Heart left ventricle (tissue), 16 donors: ENCODE data around the gene SERINC3. TPM values are rescaled to one million over a fixed set of nuclear protein-coding genes. Genes with fewer than 3 reads are reported as not detected.
A peak's percentile ranks its signal among the peaks of the same experiment; 100 is the strongest.

Experiments
- ATAC-seq, 4 donors: fragments of 200-7000 bp; cut with Tn5 transposase; one replicate each; pipeline ENCODE4 v1.9.1; 2020 to 2022; ENCODE audit warnings: moderate library complexity in 4 of 4, mild to moderate bottlenecking in 3 of 4, moderate number of reproducible peaks in 1 of 4
- DNase-seq, 5 donors: peaks; one replicate each; pipeline ENCODE4 v3.0.0-alpha.2; 2020
- H3K27ac ChIP-seq, 12 donors: fragments of 200-600 bp; sonication (generic) in 4 of 12; one replicate each; pipeline versions ENCODE4 v1.5.0 to v1.8.0; 2016 to 2022; ENCODE audit warnings: mild to moderate bottlenecking in 2 of 12
- H3K27me3 ChIP-seq, 9 donors: fragments of 200-600 bp; sonication (generic) in 2 of 9; one replicate each; pipeline versions ENCODE4 v1.5.1 to v1.8.0; 2016 to 2022; ENCODE audit warnings: mild to moderate bottlenecking in 3 of 9
- H3K36me3 ChIP-seq, 9 donors: fragments of 200-600 bp; sonication (generic) in 2 of 9; one replicate each; pipeline versions ENCODE4 v1.5.0 to v1.8.0; 2018 to 2022; ENCODE audit warnings: mild to moderate bottlenecking in 2 of 9
- H3K4me1 ChIP-seq, 12 donors: fragments of 200-600 bp; sonication (generic) in 4 of 12; one replicate each; pipeline versions ENCODE4 v1.5.0 to v1.8.0; 2016 to 2022; ENCODE audit warnings: mild to moderate bottlenecking in 3 of 12
- H3K4me3 ChIP-seq, 12 donors: fragments of 200-600 bp; sonication (generic) in 4 of 12; one replicate each; pipeline versions ENCODE4 v1.5.0 to v1.8.0; 2017 to 2022; ENCODE audit warnings: mild to moderate bottlenecking in 9 of 12, moderate library complexity in 4 of 12
- H3K9me3 ChIP-seq, 12 donors: fragments of 200-600 bp; sonication (generic) in 4 of 12; one replicate each; pipeline versions ENCODE4 v1.5.0 to v1.8.0; 2016 to 2022; ENCODE audit warnings: mild to moderate bottlenecking in 1 of 12
- CTCF ChIP-seq, 12 donors: fragments of 200-600 bp; sonication (generic) in 4 of 12; IDR thresholded peaks; one replicate each; pipeline versions ENCODE4 v1.5.0 to v1.8.0; 2018 to 2022; ENCODE audit warnings: antibody characterized with exemption in 12 of 12, mild to moderate bottlenecking in 5 of 12
- POLR2A ChIP-seq, 2 donors: fragments of 450-650 bp; IDR thresholded peaks; one replicate each; pipeline ENCODE4 v1.6.1; 2017; ENCODE audit warnings: antibody characterized with exemption in 2 of 2, mild to moderate bottlenecking in 2 of 2, moderate library complexity in 2 of 2
- WGBS, 4 donors: extraction: QIAGEN DNeasy Blood & Tissue Kit in 2 of 4; methylation state at CpG; one replicate each; pipeline versions ENCODE4 v1.1.5 to v1.1.7; 2013 to 2018; 5-methylcytosine and 5-hydroxymethylcytosine counted together
- intact Hi-C, 10 donors: fragments of 100-400 bp; cut with DNase I; formaldehyde crosslinking; loops; one replicate each; pipeline versions ENCODE4 v1.11.1 to v1.14.2; 2022
- polyA plus RNA-seq, 2 donors: library from polyadenylated mRNA; stranded (reverse); fragments of 200-250 nt; gene quantifications; one replicate each; pipeline ENCODE4 v1.2.3, GENCODE V29; 2013
- total RNA-seq, 9 donors: library from RNA; depleted of rRNA in 2 of 9; stranded (reverse); fragments of >200 nt in 2 of 9; fragmentation: NEBNext Ultra II Directional in 3 of 9; extraction: Animal tissue kit (Norgen Biotek cat#: 25700) in 3 of 9; gene quantifications; one replicate each; pipeline versions ENCODE4 v1.1.0 to v1.2.4, GENCODE V29; 2016 to 2023
- donor health status: ischemic (EF 13 %, LVEDD 7.1; RV severe dilation, severe dysfunction).
- donor health status: healthy with polysubstance abuse.
- donor health status: DM: no; HTN: yes; CAD: no.
- donor health status: DM: no; HTN: no; CAD: no.
- donor health status: ischemic (EF 25% LVEDD 6.9; RV normal size, moderate dysfunction).
- donor health status: ischemic (EF 25% LVEDD 5.7; RV mildly dilated, moderate dysfunction).
- donor health status: healthy.
- donor health status: DM: yes; HTN: yes; CAD: no.
- donor health status: ischemic (EF 35%, LVEDD 5.7; RV mildly dilated, moderate dysfunction).
- donor health status: nonischemic (EF 11% LVEDD 7.7; RV severe dilation, severe dysfunction).
- donor health status: DM: yes; HTN: yes; CAD: no.
- donor health status: PGD.
- donor health status: ischemic (EF 29% LVEDD 5.4; RV normal size, mild dysfunction).
- donor health status: nonischemic (EF 23%, LVEDD 6.1; RV moderate dilation, normal function).

Gene SERINC3
- total and polyA plus RNA-seq, 11 donors, result 32.9 to 114 (median 96.2) TPM

- 55 to 72% (median 69%) methylated on average over 1 of the region's 1 CpG for WGBS, 4 donors
- DNase-seq (no peak), ATAC-seq (no peak)
- H3K9me3 ChIP-seq, result no peaks in the 10 kb centered on the region
- peaks cover 0 to 3% (median 0%) of the 10 kb centered on the region in 9 donors for H3K36me3 ChIP-seq
- H3K27ac ChIP-seq, result peak overlapping the region in 7 of 12 donors; percentile 97 to 99 (median 99)
- peaks cover 10 to 39% (median 32%) of the 10 kb centered on the region in 12 donors for H3K4me1 ChIP-seq
- no peak for TF ChIP-seq CTCF (IDR thresholded peaks at IDR 0.05)
- no peak for TF ChIP-seq POLR2A (IDR thresholded peaks at IDR 0.05)
- intact Hi-C loops, result loop anchor here in 2 of 10 donors (5.0 kb wide), 1 partner anchor 46 kb away; the partner anchor contains the start of gene TTPAL (in 2 of the 2)
- peak overlapping the region in 1 of 12 donors; percentile 79 for H3K4me3 ChIP-seq
- no peaks in the 10 kb centered on the region for H3K27me3 ChIP-seq
Observed at GRCh38 chr20:44522841-44523240, 971 bp upstream of the SERINC3 start.

- Histone ChIP-seq H3K4me3 (peak overlapping the region; percentile 68 to 92 (median 84)), H3K4me1 (peaks cover 10 to 59% (median 52%) of the 10 kb centered on the region in 12 donors), H3K27ac (peak overlapping the region in 11 of 12 donors; percentile 93 to 99 (median 98)), H3K36me3 (peaks cover 0 to 12% (median 0%) of the 10 kb centered on the region in 9 donors), H3K27me3 (no peaks in the 10 kb centered on the region), H3K9me3 (no peaks in the 10 kb centered on the region)
- no peak for ATAC-seq
- TF ChIP-seq POLR2A (IDR thresholded peaks at IDR 0.05) (no peak), CTCF (IDR thresholded peaks at IDR 0.05) (no peak)
- 45 to 60% (median 55%) methylated on average over 3 of the region's 3 CpGs for WGBS, 4 donors
- intact Hi-C loops, result loop anchor here in 2 of 10 donors (5.0 kb wide), 1 partner anchor 44 kb away; the partner anchor contains the start of gene TTPAL (in 2 of the 2)
- no peak for DNase-seq
Observed at GRCh38 chr20:44520881-44521280, 989 bp downstream of the SERINC3 start.

- H3K4me3 ChIP-seq, result no peak overlapping the region
- no peaks in the 10 kb centered on the region for H3K9me3 ChIP-seq
- peak overlapping the region in 7 of 12 donors; percentile 4 to 48 (median 33) for H3K27ac ChIP-seq
- no peak for TF ChIP-seq POLR2A (IDR thresholded peaks at IDR 0.05)
- TF ChIP-seq CTCF (IDR thresholded peaks at IDR 0.05), result no peak
- H3K4me1 ChIP-seq, result peaks cover 10 to 75% (median 62%) of the 10 kb centered on the region in 12 donors
- ATAC-seq, result no peak
- H3K27me3 ChIP-seq, result no peaks in the 10 kb centered on the region
- no peak for DNase-seq
- intact Hi-C loops, result no loop called here
- peaks cover 0 to 22% (median 5%) of the 10 kb centered on the region in 9 donors for H3K36me3 ChIP-seq
- WGBS, 4 donors, result 42 to 60% (median 48%) methylated on average over 3 of the region's 3 CpGs
Observed at GRCh38 chr20:44518248-44518647, 3.6 kb downstream of the SERINC3 start.

- intact Hi-C loops, result no loop called here
- peaks cover 0 to 30% (median 13%) of the 10 kb centered on the region in 9 donors for H3K36me3 ChIP-seq
Observed at GRCh38 chr20:44517454-44517853, 4.4 kb downstream of the SERINC3 start.

More at GRCh38 chr20:44517454-44517853, 4.4 kb downstream of the SERINC3 start:
- 64 to 70% (median 68%) methylated on average over 3 of the region's 3 CpGs for WGBS, 4 donors
- H3K4me1 ChIP-seq, result peaks cover 10 to 77% (median 62%) of the 10 kb centered on the region in 12 donors
- ATAC-seq, result no peak
- no peak overlapping the region for H3K4me3 ChIP-seq
- H3K27me3 ChIP-seq, result no peaks in the 10 kb centered on the region
- no peaks in the 10 kb centered on the region for H3K9me3 ChIP-seq
- no peak for TF ChIP-seq POLR2A (IDR thresholded peaks at IDR 0.05)
- TF ChIP-seq CTCF (IDR thresholded peaks at IDR 0.05), result no peak
- peak overlapping the region in 5 of 12 donors; percentile 6 to 48 (median 19) for H3K27ac ChIP-seq
- no peak for DNase-seq
